Breast epithelium (tissue), 3 donors: ENCODE measurements around the gene OR5AN1.

Source experiments
- CTCF ChIP-seq, 3 donors: fragments of 450-650 bp; IDR thresholded peaks; one replicate each; pipeline ENCODE4 v1.5.1; 2016 to 2017; ENCODE audit warnings: antibody characterized with exemption in 3 of 3, mild to moderate bottlenecking in 3 of 3, moderate library complexity in 3 of 3
- POLR2A ChIP-seq: fragments of 450-650 bp; IDR thresholded peaks from one replicate; pipeline ENCODE4 v1.6.1; 2016; ENCODE audit warnings: antibody characterized with exemption, mild to moderate bottlenecking, moderate library complexity
- POLR2AphosphoS5 ChIP-seq, 3 donors: sonication (generic); formaldehyde crosslinking; IDR thresholded peaks; one replicate each; pipeline ENCODE4 v1.6.1; 2017; ENCODE audit warnings: antibody characterized with exemption in 3 of 3

- TF ChIP-seq POLR2AphosphoS5 (IDR thresholded peaks at IDR 0.05) (no peak), CTCF (IDR thresholded peaks at IDR 0.05) (no peak), POLR2A (no peak)
Measured at GRCh38 chr11:59336176-59336575, 22.5 kb upstream of the OR5AN1 start.
